Measurements from ENCODE around the gene CRYZ. TPM values are rescaled to one million over a fixed set of nuclear protein-coding genes. Genes with fewer than 3 reads are reported as not detected.
"Not testable (repeated sequence)": the region's sequence is repeated elsewhere in the genome, so short reads cannot be mapped to it uniquely, and the experiment has no call there.

The CRYZ gene
- total RNA-seq, 1 donor from 2014 or later = 6.7 TPM

DNA sequence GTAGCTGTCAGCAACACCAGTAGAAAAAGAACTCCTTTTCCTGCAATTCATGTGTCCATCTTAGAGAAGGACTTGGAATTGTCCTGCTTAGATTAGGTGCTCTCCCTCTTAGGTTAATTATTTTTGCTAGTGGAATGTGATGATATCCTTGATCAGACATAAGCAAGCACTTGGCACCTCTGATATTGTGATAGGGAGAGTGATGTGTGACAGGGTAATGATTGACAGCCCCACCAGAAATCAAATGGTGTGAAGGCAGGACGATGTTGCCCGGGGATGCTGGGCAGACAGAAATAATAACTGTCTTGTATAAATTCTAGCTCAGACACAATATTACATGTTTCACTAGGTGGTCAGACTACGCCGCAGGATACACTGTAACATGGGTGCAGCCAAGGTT is 4.5 kb upstream of the CRYZ start:
- no peaks in the 10 kb centered on the region for H3K27me3 Mint-ChIP-seq (ENCODE audit: low read depth)
- H3K27ac Mint-ChIP-seq (ENCODE audit: unreplicated experiment) = no peak overlapping the region
- TF ChIP-seq, protein P1, sequence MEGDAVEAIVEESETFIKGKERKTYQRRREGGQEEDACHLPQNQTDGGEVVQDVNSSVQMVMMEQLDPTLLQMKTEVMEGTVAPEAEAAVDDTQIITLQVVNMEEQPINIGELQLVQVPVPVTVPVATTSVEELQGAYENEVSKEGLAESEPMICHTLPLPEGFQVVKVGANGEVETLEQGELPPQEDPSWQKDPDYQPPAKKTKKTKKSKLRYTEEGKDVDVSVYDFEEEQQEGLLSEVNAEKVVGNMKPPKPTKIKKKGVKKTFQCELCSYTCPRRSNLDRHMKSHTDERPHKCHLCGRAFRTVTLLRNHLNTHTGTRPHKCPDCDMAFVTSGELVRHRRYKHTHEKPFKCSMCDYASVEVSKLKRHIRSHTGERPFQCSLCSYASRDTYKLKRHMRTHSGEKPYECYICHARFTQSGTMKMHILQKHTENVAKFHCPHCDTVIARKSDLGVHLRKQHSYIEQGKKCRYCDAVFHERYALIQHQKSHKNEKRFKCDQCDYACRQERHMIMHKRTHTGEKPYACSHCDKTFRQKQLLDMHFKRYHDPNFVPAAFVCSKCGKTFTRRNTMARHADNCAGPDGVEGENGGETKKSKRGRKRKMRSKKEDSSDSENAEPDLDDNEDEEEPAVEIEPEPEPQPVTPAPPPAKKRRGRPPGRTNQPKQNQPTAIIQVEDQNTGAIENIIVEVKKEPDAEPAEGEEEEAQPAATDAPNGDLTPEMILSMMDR (IDR thresholded peaks at IDR 0.05) = no peak
- DNase-seq (ENCODE audit: low spot score) = no peak
- H3K9me3 Mint-ChIP-seq (ENCODE audit: low read depth) = peaks cover 23% of the 10 kb centered on the region
- no peak overlapping the region for H3K4me3 Mint-ChIP-seq (ENCODE audit: unreplicated experiment)
- H3K4me1 Mint-ChIP-seq (ENCODE audit: low read depth) = peaks cover 5% of the 10 kb centered on the region
- H3K36me3 Mint-ChIP-seq (ENCODE audit: low read depth) = peaks cover 9% of the 10 kb centered on the region

DNA sequence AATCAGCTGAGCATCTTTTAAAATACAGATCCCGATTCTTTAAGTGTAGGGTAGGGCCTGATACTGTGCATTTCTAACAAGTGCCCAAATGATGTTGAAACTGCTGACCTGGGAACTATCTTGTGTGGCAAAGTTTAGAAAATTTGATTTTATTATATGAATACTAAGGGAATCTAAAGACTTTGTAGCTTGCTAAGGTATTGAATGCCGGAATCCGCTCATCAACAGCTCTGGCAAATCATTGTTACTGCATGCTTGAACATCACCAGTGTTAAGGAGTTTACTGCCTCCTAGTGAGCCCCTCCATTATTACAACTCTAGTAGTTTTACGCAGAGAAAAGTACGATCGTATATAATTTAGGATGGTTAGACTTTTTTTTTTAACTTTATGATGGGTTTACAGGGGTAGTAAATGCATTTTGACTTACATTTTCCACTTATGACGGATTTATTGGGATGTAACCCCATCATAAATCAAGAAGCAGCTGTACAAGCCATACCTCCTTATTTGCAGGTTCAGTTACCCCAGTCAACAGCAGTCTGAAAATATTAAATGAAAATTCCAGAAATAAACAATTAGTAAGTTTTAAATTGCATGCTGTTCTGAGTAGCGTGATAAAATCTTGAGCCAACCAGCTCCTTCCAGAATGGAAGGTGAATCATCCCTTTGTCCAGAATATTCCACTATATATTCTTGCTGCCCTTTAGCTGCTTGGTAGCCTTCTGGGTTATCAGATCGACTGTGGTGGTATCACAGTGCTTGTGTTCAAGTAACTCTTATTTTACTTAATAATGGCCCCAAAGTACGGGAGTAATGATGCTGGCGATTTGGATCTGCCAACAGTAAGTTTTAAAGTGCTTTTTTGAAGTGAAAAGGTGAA is 994 bp upstream of the CRYZ start:
- H3K4me3 Mint-ChIP-seq (ENCODE audit: unreplicated experiment) = peak overlapping the region; percentile 78
- H3K27ac Mint-ChIP-seq (ENCODE audit: unreplicated experiment) = peak overlapping the region; percentile 95
- peaks cover 7% of the 10 kb centered on the region for H3K4me1 Mint-ChIP-seq (ENCODE audit: low read depth)
- DNase-seq (ENCODE audit: low spot score) = no peak
- TF ChIP-seq, protein P1 (IDR thresholded peaks at IDR 0.05) = peak; percentile 80
- H3K9me3 Mint-ChIP-seq (ENCODE audit: low read depth) = peaks cover 6% of the 10 kb centered on the region
- no peaks in the 10 kb centered on the region for H3K36me3 Mint-ChIP-seq (ENCODE audit: low read depth)
- H3K27me3 Mint-ChIP-seq (ENCODE audit: low read depth) = no peaks in the 10 kb centered on the region

DNA sequence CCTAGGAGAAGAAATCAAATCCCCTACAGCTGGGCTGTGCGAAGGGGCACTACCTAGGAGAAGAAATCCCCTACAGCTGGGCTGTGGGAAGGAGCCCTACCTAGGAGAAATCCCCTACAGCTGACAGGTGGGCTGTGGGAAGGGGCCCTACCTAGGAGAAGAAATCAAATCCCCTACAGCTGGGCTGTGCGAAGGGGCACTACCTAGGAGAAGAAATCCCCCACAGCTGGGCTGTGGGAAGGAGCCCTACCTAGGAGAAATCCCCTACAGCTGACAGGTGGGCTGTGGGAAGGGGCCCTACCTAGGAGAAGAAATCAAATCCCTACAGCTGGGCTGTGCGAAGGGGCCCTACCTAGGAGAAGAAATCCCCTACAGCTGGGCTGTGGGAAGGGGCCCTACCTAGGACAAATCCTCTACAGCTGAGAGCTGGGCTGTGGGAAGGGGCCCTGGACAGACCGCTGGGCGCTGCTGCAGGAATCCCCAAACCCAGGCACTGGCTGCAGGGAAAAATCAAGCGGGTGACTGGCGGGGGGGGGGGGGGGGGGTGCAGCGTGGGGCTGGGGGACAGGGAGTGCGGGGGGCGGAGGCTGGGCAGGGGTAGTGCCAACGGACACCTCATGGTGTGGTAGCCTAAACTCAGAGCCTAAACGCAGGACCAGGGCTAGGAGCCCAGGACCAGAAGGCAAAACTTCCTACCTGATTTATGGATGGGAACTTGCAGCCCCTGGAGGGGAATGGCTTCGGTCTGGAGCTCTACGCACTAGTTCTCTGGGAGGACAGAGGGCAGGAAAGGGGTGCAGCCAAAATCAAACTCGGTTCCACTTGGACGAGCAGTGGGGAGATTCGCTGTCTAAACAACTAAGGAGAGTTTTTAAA is 541 bp downstream of the CRYZ start:
- not testable (repeated sequence) for H3K4me1 Mint-ChIP-seq (ENCODE audit: low read depth); H3K36me3 Mint-ChIP-seq (ENCODE audit: low read depth); H3K27ac Mint-ChIP-seq (ENCODE audit: unreplicated experiment); DNase-seq (ENCODE audit: low spot score); H3K27me3 Mint-ChIP-seq (ENCODE audit: low read depth); H3K9me3 Mint-ChIP-seq (ENCODE audit: low read depth)
- peak overlapping the region; percentile 78 for H3K4me3 Mint-ChIP-seq (ENCODE audit: unreplicated experiment)

DNA sequence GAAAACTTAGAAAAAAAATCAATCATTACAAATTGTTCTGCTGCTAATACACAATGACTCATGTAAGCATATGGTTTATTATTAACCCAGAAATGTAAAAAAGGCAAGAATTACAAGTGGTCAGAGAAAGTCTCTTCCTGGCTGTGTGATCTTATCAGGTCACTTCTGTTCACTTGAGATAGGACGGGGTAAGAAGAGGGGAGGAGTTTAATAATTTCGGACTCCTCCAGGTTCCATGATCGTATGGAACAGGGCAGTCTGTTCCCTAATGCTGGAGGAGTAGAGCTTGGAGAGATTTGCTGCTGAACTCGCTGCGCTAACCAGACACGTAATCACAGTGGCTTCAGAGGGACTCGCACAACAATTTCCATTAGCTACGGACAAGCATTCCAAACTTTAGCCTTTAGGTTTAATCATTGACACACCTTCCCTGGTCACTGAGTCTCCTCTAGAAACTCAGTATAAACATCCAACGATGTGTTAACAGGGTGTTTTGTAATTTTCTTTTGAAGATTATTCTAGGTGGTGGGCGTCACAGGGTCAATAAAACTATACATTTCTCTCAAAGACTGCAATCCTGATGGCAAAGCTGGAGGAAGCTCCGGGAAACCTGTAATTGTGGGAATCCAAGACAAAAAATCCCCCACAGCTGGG is 1.3 kb downstream of the CRYZ start:
- peaks cover 6% of the 10 kb centered on the region for H3K9me3 Mint-ChIP-seq (ENCODE audit: low read depth)
- DNase-seq (ENCODE audit: low spot score) = no peak
- H3K27ac Mint-ChIP-seq (ENCODE audit: unreplicated experiment) = no peak overlapping the region
- H3K36me3 Mint-ChIP-seq (ENCODE audit: low read depth) = no peaks in the 10 kb centered on the region
- no peak overlapping the region for H3K4me3 Mint-ChIP-seq (ENCODE audit: unreplicated experiment)
- H3K27me3 Mint-ChIP-seq (ENCODE audit: low read depth) = no peaks in the 10 kb centered on the region
- H3K4me1 Mint-ChIP-seq (ENCODE audit: low read depth) = peaks cover 7% of the 10 kb centered on the region
- TF ChIP-seq, protein P1 (IDR thresholded peaks at IDR 0.05) = no peak

DNA sequence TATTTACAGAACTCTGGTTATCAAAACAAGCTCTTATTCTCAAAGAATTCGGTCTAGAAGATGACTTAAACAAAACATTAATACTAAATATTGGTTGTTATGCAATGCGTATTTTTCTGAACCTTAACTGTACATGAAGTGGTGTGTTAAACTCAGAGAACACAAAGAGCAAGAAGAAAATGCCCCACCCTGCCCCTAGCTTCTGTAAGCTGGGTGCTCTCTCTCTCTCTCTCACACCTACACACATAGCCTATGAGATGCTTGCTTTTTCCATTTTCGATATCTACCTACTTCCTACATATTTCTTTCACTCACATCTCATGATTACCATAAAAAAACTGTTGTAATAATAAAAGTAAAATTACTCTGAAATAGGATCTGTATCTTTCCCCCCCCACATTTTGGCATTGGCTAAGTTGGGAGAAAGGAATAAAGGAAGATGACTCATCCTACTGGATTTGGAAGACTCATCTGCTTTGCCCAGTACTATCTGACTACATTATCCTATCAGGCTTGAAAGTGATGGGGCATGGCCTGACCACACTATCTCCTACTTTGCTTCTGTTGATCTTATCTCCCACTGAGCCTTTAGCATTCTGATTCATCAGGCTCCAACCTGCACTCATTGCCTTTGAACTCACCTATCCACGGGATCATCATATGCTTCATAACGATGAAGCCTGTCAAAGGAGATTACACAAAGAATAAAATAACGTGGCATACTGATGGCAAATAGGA is 2.9 kb downstream of the CRYZ start:
- no peak overlapping the region for H3K27ac Mint-ChIP-seq (ENCODE audit: unreplicated experiment)
- peaks cover 7% of the 10 kb centered on the region for H3K4me1 Mint-ChIP-seq (ENCODE audit: low read depth)
- no peaks in the 10 kb centered on the region for H3K36me3 Mint-ChIP-seq (ENCODE audit: low read depth)
- H3K27me3 Mint-ChIP-seq (ENCODE audit: low read depth) = no peaks in the 10 kb centered on the region
- no peak for DNase-seq (ENCODE audit: low spot score)
- H3K4me3 Mint-ChIP-seq (ENCODE audit: unreplicated experiment) = no peak overlapping the region
- H3K9me3 Mint-ChIP-seq (ENCODE audit: low read depth) = peaks cover 13% of the 10 kb centered on the region
- TF ChIP-seq, protein P1 (IDR thresholded peaks at IDR 0.05) = no peak
